HepG2 (cell line): ENCODE measurements around the gene GTF2H3. TPM values are rescaled to one million over a fixed set of nuclear protein-coding genes. Genes with fewer than 3 reads are reported as not detected.

Source experiments
- AGO1 ChIP-seq: fragments of 200-400 bp; formaldehyde crosslinking; IDR thresholded peaks from 2 replicates; pipeline ENCODE4 v1.6.1; 2017; ENCODE audit warnings: mild to moderate bottlenecking, low read depth, low read length, moderate library complexity; ENCODE audit not compliant: poor library complexity, severe bottlenecking
- CEBPG ChIP-seq: IDR thresholded peaks from 2 replicates; pipeline ENCODE4 v1.6.1; 2016
- FOXA1 ChIP-seq, 2 experiments: fragments of 450-650 bp in 1 of 2; sonication (generic) in 1 of 2; formaldehyde crosslinking in 1 of 2; IDR thresholded peaks; 2 replicates each; pipeline versions ENCODE4 v1.4.0 to v1.6.1; 2016 to 2020; ENCODE audit warnings: missing genetic modification reagents in 1 of 2
- FOXP1 ChIP-seq, 2 experiments: fragments of 450-650 bp in 1 of 2; IDR thresholded peaks; 2 replicates each; pipeline ENCODE4 v1.6.1; 2017 to 2018; ENCODE audit warnings: antibody characterized with exemption in 1 of 2
- GMEB2 ChIP-seq: IDR thresholded peaks from 2 replicates; pipeline ENCODE4 v1.6.1; 2016; ENCODE audit warnings: missing biosample characterization, missing genetic modification reagents, low read depth
- HDAC1 ChIP-seq: sonication (generic); formaldehyde crosslinking; IDR thresholded peaks from 2 replicates; pipeline ENCODE4 v1.5.1; 2020; ENCODE audit warnings: mild to moderate bottlenecking, missing genetic modification reagents
- KLF9 ChIP-seq: IDR thresholded peaks from 2 replicates; pipeline ENCODE4 v1.6.1; 2016; ENCODE audit warnings: low read depth
- MEIS2 ChIP-seq: sonication (generic); formaldehyde crosslinking; IDR thresholded peaks from 2 replicates; pipeline ENCODE4 v1.9.0; 2021; ENCODE audit warnings: mild to moderate bottlenecking, missing genetic modification reagents
- NCOA1 ChIP-seq: sonication (generic); formaldehyde crosslinking; IDR thresholded peaks from 2 replicates; pipeline ENCODE4 v1.9.0; 2021; ENCODE audit warnings: missing genetic modification reagents
- NR2F2 ChIP-seq: IDR thresholded peaks from 2 replicates; pipeline ENCODE4 v1.6.1; 2012; ENCODE audit warnings: low read depth, inconsistent platforms, borderline replicate concordance
- PPARG ChIP-seq: conservative IDR thresholded peaks from 2 replicates; pipeline ENCODE4 v1.6.1; 2016; ENCODE audit warnings: missing biosample characterization, missing genetic modification reagents
- RARG ChIP-seq: sonication (generic); formaldehyde crosslinking; IDR thresholded peaks from 2 replicates; pipeline ENCODE4 v1.4.0; 2020; ENCODE audit warnings: low read depth, mild to moderate bottlenecking, missing genetic modification reagents
- RBAK ChIP-seq: sonication (generic); formaldehyde crosslinking; IDR thresholded peaks from 2 replicates; pipeline ENCODE4 v1.5.1; 2020; ENCODE audit warnings: mild to moderate bottlenecking, missing genetic modification reagents
- SMYD3 ChIP-seq: sonication (generic); formaldehyde crosslinking; IDR thresholded peaks from 2 replicates; pipeline ENCODE4 v1.8.1; 2023; ENCODE audit warnings: mild to moderate bottlenecking, missing genetic modification reagents
- SNAI1 ChIP-seq: sonication (generic); formaldehyde crosslinking; IDR thresholded peaks from 2 replicates; pipeline ENCODE4 v1.5.0; 2020; ENCODE audit warnings: mild to moderate bottlenecking, missing genetic modification reagents, borderline replicate concordance
- YY1 ChIP-seq: IDR thresholded peaks from 2 replicates; pipeline ENCODE4 v1.6.1; 2011; ENCODE audit warnings: low read length, low read depth, moderate library complexity, mild to moderate bottlenecking; ENCODE audit not compliant: insufficient read depth, insufficient replicate concordance
- ZMYM4 ChIP-seq: sonication (generic); formaldehyde crosslinking; IDR thresholded peaks from 2 replicates; pipeline ENCODE4 v1.8.1; 2023; ENCODE audit warnings: mild to moderate bottlenecking, missing genetic modification reagents
- ZNF160 ChIP-seq: sonication (generic); formaldehyde crosslinking; IDR thresholded peaks from 2 replicates; pipeline ENCODE4 v1.8.0; 2022; ENCODE audit warnings: mild to moderate bottlenecking, inconsistent platforms, missing genetic modification reagents
- ZNF207 ChIP-seq: fragments of 450-650 bp; IDR thresholded peaks from 2 replicates; pipeline ENCODE4 v1.6.1; 2016; ENCODE audit warnings: antibody characterized with exemption, borderline replicate concordance
- ZNF224 ChIP-seq: sonication (generic); formaldehyde crosslinking; IDR thresholded peaks from 2 replicates; pipeline ENCODE4 v1.5.0; 2020; ENCODE audit warnings: mild to moderate bottlenecking, missing genetic modification reagents
- ZNF251 ChIP-seq: sonication (generic); formaldehyde crosslinking; IDR thresholded peaks from 2 replicates; pipeline ENCODE4 v1.9.0; 2021; ENCODE audit warnings: mild to moderate bottlenecking, missing genetic modification reagents
- ZNF335 ChIP-seq: sonication (generic); formaldehyde crosslinking; IDR thresholded peaks from 2 replicates; pipeline ENCODE4 v1.4.0; 2020; ENCODE audit warnings: missing genetic modification reagents
- ZNF432 ChIP-seq: sonication (generic); formaldehyde crosslinking; IDR thresholded peaks from 2 replicates; pipeline ENCODE4 v1.5.0; 2020; ENCODE audit warnings: missing genetic modification reagents, mild to moderate bottlenecking, borderline replicate concordance
- ZNF746 ChIP-seq: sonication (generic); formaldehyde crosslinking; IDR thresholded peaks from 2 replicates; pipeline ENCODE4 v1.8.0; 2022; ENCODE audit warnings: mild to moderate bottlenecking, missing genetic modification reagents
- polyA plus RNA-seq, 8 experiments: library from polyadenylated mRNA; depleted of rRNA in 3 of 8; stranded (reverse) in 7 of 8; unstranded in 1 of 8; fragments of >200 nt; fragmentation: Illumina TruSeq in 4 of 8; extraction: Trizol in 4 of 8; gene quantifications; 2 replicates each; pipeline versions ENCODE4 v1.2.1 to v1.2.3, GENCODE V29; 2011 to 2016; ENCODE audit warnings: low read depth in 4 of 8, missing spikeins in 1 of 8, mixed read lengths in 1 of 8; ENCODE audit not compliant: insufficient read depth in 1 of 8
- total RNA-seq, 5 experiments: library from RNA; depleted of rRNA; stranded (reverse); fragments of >200 nt; fragmentation: Illumina TruSeq; extraction: Trizol; gene quantifications; 2 replicates each; pipeline ENCODE4 v1.2.3, GENCODE V29; 2016; ENCODE audit warnings: low read depth in 1 of 5
- TF ChIP-seq, protein P1 (sequence below): sonication (generic); formaldehyde crosslinking; IDR thresholded peaks from 2 replicates; pipeline ENCODE4 v1.4.0; 2020; ENCODE audit warnings: mild to moderate bottlenecking, missing genetic modification reagents, borderline replicate concordance

Gene GTF2H3
- total and polyA plus RNA-seq, 2 of the 13 experiments (the other 11 are each of a cell fraction or from before 2014, with no cell fraction given), result 35.8 to 58.8 TPM

DNA sequence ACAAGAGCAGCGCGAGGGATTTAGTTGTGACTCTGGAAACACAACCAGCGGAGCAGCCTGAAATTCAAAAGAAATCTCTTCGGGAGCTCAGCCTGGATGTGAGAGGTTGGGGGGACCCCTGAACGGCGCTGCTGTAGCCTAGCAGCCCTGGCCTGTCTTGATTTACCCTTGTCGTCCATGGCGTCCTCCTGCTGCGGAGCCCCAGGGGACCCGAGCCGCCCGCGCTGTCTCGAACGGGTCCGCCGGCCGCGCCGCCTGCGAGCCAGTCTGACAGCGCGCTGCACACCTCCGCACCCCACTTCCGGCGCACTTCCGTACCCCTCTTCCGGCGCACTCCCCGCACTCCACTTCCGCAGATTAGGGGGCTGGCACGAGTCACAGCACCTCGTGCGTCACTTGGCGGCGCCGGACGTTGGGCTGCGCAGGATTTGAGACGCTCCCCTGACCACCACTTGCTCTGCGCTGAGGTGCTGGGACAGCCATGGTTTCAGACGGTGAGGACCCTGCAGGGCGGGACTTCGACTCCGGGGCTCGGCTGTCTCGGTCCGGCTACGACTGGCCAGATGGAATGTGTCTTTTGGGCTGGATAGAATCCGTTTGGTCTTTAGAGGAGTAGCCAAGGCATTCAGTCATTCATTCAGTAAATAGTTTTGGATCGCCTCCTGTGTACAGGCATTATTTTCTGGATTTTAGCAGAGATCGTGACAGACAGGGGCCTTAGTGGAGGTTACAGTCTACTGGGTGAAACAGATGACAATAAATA is at the start of gene GTF2H3, which contains the start of gene EIF2B1 (continued):
- TF ChIP-seq ZNF160 (CRISPR knock-in tag) (peak; percentile 77; the same call in 1 of the 2 replicates), RARG (CRISPR knock-in tag) (no peak), YY1 (peak; percentile 90), ZNF335 (CRISPR knock-in tag) (peak; percentile 62; the same call in 1 of the 2 replicates), RBAK (CRISPR knock-in tag) (no peak), MEIS2 (CRISPR knock-in tag) (0 out of 2 replicates have a peak, but pooled peaks have one; percentile 59), ZNF224 (CRISPR knock-in tag) (no peak), ZMYM4 (CRISPR knock-in tag) (peak; percentile 97), CEBPG (CRISPR knock-in tag) (no peak), SNAI1 (CRISPR knock-in tag) (no peak), ZNF251 (CRISPR knock-in tag) (no peak), GMEB2 (CRISPR knock-in tag) (peak; percentile 57; the same call in 1 of the 2 replicates), PPARG (CRISPR knock-in tag) (0 out of 2 replicates have a peak, but pooled peaks have one; percentile 15), SMYD3 (CRISPR knock-in tag) (peak; percentile 87; the same call in 1 of the 2 replicates), AGO1 (no peak), FOXP1 (IDR thresholded peaks at IDR 0.05) (no peak), FOXP1 (CRISPR knock-in tag; IDR thresholded peaks at IDR 0.05) (no peak), HDAC1 (peak; percentile 100), ZNF746 (CRISPR knock-in tag) (no peak), ZNF432 (CRISPR knock-in tag) (no peak), NR2F2 (peak; percentile 41; the same call in 1 of the 2 replicates), NCOA1 (CRISPR knock-in tag) (peak; percentile 25; the same call in 1 of the 2 replicates), ZNF207 (no peak), FOXA1 (IDR thresholded peaks at IDR 0.05) (no peak), FOXA1 (CRISPR knock-in tag; IDR thresholded peaks at IDR 0.05) (no peak; the same call in 1 of the 2 replicates), KLF9 (CRISPR knock-in tag) (peak; percentile 69; the same call in 1 of the 2 replicates)
- TF ChIP-seq, protein P1, sequence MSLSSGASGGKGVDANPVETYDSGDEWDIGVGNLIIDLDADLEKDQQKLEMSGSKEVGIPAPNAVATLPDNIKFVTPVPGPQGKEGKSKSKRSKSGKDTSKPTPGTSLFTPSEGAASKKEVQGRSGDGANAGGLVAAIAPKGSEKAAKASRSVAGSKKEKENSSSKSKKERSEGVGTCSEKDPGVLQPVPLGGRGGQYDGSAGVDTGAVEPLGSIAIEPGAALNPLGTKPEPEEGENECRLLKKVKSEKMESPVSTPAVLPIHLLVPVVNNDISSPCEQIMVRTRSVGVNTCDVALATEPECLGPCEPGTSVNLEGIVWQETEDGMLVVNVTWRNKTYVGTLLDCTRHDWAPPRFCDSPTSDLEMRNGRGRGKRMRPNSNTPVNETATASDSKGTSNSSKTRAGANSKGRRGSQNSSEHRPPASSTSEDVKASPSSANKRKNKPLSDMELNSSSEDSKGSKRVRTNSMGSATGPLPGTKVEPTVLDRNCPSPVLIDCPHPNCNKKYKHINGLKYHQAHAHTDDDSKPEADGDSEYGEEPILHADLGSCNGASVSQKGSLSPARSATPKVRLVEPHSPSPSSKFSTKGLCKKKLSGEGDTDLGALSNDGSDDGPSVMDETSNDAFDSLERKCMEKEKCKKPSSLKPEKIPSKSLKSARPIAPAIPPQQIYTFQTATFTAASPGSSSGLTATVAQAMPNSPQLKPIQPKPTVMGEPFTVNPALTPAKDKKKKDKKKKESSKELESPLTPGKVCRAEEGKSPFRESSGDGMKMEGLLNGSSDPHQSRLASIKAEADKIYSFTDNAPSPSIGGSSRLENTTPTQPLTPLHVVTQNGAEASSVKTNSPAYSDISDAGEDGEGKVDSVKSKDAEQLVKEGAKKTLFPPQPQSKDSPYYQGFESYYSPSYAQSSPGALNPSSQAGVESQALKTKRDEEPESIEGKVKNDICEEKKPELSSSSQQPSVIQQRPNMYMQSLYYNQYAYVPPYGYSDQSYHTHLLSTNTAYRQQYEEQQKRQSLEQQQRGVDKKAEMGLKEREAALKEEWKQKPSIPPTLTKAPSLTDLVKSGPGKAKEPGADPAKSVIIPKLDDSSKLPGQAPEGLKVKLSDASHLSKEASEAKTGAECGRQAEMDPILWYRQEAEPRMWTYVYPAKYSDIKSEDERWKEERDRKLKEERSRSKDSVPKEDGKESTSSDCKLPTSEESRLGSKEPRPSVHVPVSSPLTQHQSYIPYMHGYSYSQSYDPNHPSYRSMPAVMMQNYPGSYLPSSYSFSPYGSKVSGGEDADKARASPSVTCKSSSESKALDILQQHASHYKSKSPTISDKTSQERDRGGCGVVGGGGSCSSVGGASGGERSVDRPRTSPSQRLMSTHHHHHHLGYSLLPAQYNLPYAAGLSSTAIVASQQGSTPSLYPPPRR, result peak; percentile 44; the same call in 1 of the 2 replicates
